HCT116 (cell line): ENCODE results near the gene UNC5C. TPM values are rescaled to one million over a fixed set of nuclear protein-coding genes. Genes with fewer than 3 reads are reported as not detected.

Experiments
- ATAC-seq: fragments of 200-7000 bp; cut with Tn5 transposase; 2 replicates; pipeline ENCODE4 v1.9.1; 2020; ENCODE audit warnings: mild to moderate bottlenecking, moderate library complexity
- BruUV-seq: library from RNA; stranded (reverse); fragments of 400-500 nt; replicated peaks from 2 replicates; lab custom pipeline; 2021; lab: Mats Ljungman, UMichigan
- CTCF ChIA-PET: fragments of 300-600 bp; sonication (Branson Sonifier 250); formaldehyde crosslinking; loops from one replicate; lab custom pipeline; 2021; ENCODE audit warnings: antibody characterized with exemption; lab: Charles Lee
- POLR2A ChIA-PET: fragments of 300-600, 350-600 bp; sonication (Branson Sonifier 250); formaldehyde crosslinking; loops from one replicate; lab custom pipeline; 2021; ENCODE audit warnings: antibody characterized with exemption; lab: Charles Lee
- RAD21 ChIA-PET, 2 experiments: fragments of 300-600 bp; sonication (Branson Sonifier 250); formaldehyde crosslinking; loops; one replicate each; lab custom pipeline; 2023; ENCODE audit warnings: low total read pairs in 2 of 2; ENCODE audit not compliant: uncharacterized antibody in 2 of 2, unreplicated experiment in 2 of 2, low non-redundant PET in 1 of 2; lab: Charles Lee
- DNase-seq: peaks from one replicate; pipeline ENCODE4 v3.0.0-alpha.2; 2010; ENCODE audit warnings: low read depth, low spot score
- H2AFZ ChIP-seq: fragments of 200-600 bp; shearing (Covaris generic), sonication (generic); 2 replicates; pipeline ENCODE4 v1.6.1; 2017; ENCODE audit warnings: low read depth, mixed run types, mixed read lengths, antibody characterized with exemption, low read length; ENCODE audit not compliant: poor library complexity, severe bottlenecking
- H3K27ac ChIP-seq: 2 replicates; pipeline ENCODE4 v1.5.1; 2012; ENCODE audit warnings: low read depth, low read length
- H3K27me3 ChIP-seq: fragments of 200-600 bp; sonication (generic); 2 replicates; pipeline ENCODE4 v1.6.1; 2016; ENCODE audit warnings: mixed run types, low read length, mixed read lengths; ENCODE audit not compliant: insufficient read depth
- H3K36me3 ChIP-seq, 2 experiments: fragments of 200-500 bp in 1 of 2; fragments of 200-600 bp in 1 of 2; sonication (Bioruptor generic) in 1 of 2; sonication (generic) in 1 of 2; 2 replicates each; pipeline versions ENCODE4 v1.5.1 to v1.6.1; 2014 to 2016; ENCODE audit warnings: low read length in 2 of 2, inconsistent platforms in 1 of 2, mixed read lengths in 1 of 2, mixed run types in 1 of 2; ENCODE audit not compliant: insufficient read depth in 2 of 2, control insufficient read depth in 1 of 2
- H3K4me1 ChIP-seq, 2 experiments: fragments of 200-600 bp in 1 of 2; sonication (generic) in 1 of 2; 2 replicates each; pipeline versions ENCODE4 v1.5.1 to v1.6.1; 2012 to 2017; ENCODE audit warnings: low read length in 2 of 2, inconsistent platforms in 1 of 2, mild to moderate bottlenecking in 1 of 2, mixed read lengths in 1 of 2, mixed run types in 1 of 2, moderate library complexity in 1 of 2; ENCODE audit not compliant: insufficient read depth in 2 of 2, control insufficient read depth in 1 of 2
- H3K4me2 ChIP-seq: fragments of 200-600 bp; sonication (generic); 2 replicates; pipeline ENCODE4 v1.6.1; 2017; ENCODE audit warnings: mixed run types, low read length, mixed read lengths
- H3K4me3 ChIP-seq, 2 experiments: fragments of 200-600 bp in 1 of 2; sonication (generic) in 1 of 2; replicated peaks in 1 of 2; 2 replicates each; pipeline ENCODE4 v1.5.1; 2011 to 2016; ENCODE audit warnings: low read length in 2 of 2, control low read depth in 1 of 2, low read depth in 1 of 2, mild to moderate bottlenecking in 1 of 2, mixed read lengths in 1 of 2, mixed run types in 1 of 2
- H3K79me2 ChIP-seq: fragments of 200-600 bp; sonication (generic); 2 replicates; pipeline ENCODE4 v1.6.1; 2017; ENCODE audit warnings: mild to moderate bottlenecking, mixed run types, low read length, moderate library complexity, mixed read lengths; ENCODE audit not compliant: insufficient read depth
- H3K9ac ChIP-seq: fragments of 200-600 bp; sonication (generic); 2 replicates; pipeline ENCODE4 v1.6.1; 2016; ENCODE audit warnings: low read length, mixed read lengths
- H3K9me2 ChIP-seq: fragments of 200-600 bp; sonication (generic), shearing (Covaris generic); 2 replicates; pipeline ENCODE4 v1.6.1; 2017; ENCODE audit warnings: mixed run types, mild to moderate bottlenecking, moderate library complexity; ENCODE audit not compliant: insufficient read depth
- H3K9me3 ChIP-seq, 2 experiments: fragments of 200-500 bp in 1 of 2; fragments of 200-600 bp in 1 of 2; sonication (Bioruptor generic) in 1 of 2; sonication (generic) in 1 of 2; 2 replicates each; pipeline ENCODE4 v1.6.1; 2014 to 2017; ENCODE audit warnings: low read length in 2 of 2, mixed read lengths in 2 of 2, inconsistent platforms in 1 of 2, low read depth in 1 of 2, mild to moderate bottlenecking in 1 of 2, mixed run types in 1 of 2, moderate library complexity in 1 of 2; ENCODE audit not compliant: control insufficient read depth in 1 of 2, insufficient read depth in 1 of 2
- H4K20me1 ChIP-seq: fragments of 200-600 bp; sonication (generic), shearing (Covaris generic); 2 replicates; pipeline ENCODE4 v1.6.1; 2017; ENCODE audit warnings: mixed run types, mild to moderate bottlenecking, moderate library complexity; ENCODE audit not compliant: insufficient read depth
- CEBPB ChIP-seq: IDR thresholded peaks from 2 replicates; pipeline ENCODE4 v1.6.1; 2012; ENCODE audit warnings: low read depth
- EGR1 ChIP-seq: IDR thresholded peaks from 2 replicates; pipeline ENCODE4 v1.6.1; 2012; ENCODE audit warnings: low read depth
- EZH2 ChIP-seq: fragments of 200-600 bp; sonication (generic); IDR thresholded peaks from 2 replicates; pipeline ENCODE4 v1.6.1; 2017; ENCODE audit warnings: antibody characterized with exemption, mixed run types
- JUND ChIP-seq: IDR thresholded peaks from 2 replicates; pipeline ENCODE4 v1.6.1; 2012
- RAD21 ChIP-seq: IDR thresholded peaks from 2 replicates; pipeline ENCODE4 v1.6.1; 2012; ENCODE audit warnings: low read depth, mild to moderate bottlenecking
- SIN3A ChIP-seq: IDR thresholded peaks from 2 replicates; pipeline ENCODE4 v1.6.1; 2012; ENCODE audit warnings: low read depth
- SP1 ChIP-seq: IDR thresholded peaks from 2 replicates; pipeline ENCODE4 v1.6.1; 2012; ENCODE audit warnings: low read depth
- SRF ChIP-seq: IDR thresholded peaks from 2 replicates; pipeline ENCODE4 v1.6.1; 2012; ENCODE audit warnings: low read depth
- TCF7L2 ChIP-seq: IDR thresholded peaks from 2 replicates; pipeline ENCODE4 v1.7.0; 2011; ENCODE audit warnings: borderline replicate concordance, inconsistent platforms; ENCODE audit not compliant: insufficient read depth, insufficient read length; ENCODE audit errors: extremely low read depth
- YY1 ChIP-seq: IDR thresholded peaks from 2 replicates; pipeline ENCODE4 v1.6.1; 2011; ENCODE audit warnings: low read length, low read depth, moderate library complexity, mild to moderate bottlenecking; ENCODE audit not compliant: insufficient replicate concordance; ENCODE audit errors: extremely low read depth
- ZNF274 ChIP-seq: fragments of 200-500 bp; sonication (Bioruptor generic); IDR thresholded peaks from 2 replicates; pipeline ENCODE4 v1.6.1; 2014; ENCODE audit warnings: mild to moderate bottlenecking, low read depth, low read length, inconsistent platforms
- intact Hi-C: fragments of 100-400 bp; cut with micrococcal nuclease; formaldehyde crosslinking; loops from 2 replicates; pipeline ENCODE4 v1.10.0; 2022
- total RNA-seq: library from RNA; stranded (reverse); gene quantifications from one replicate; pipeline ENCODE4 v1.2.1, GENCODE V29; 2021; ENCODE audit not compliant: unreplicated experiment
- TF ChIP-seq, protein P1 (sequence below): IDR thresholded peaks from 2 replicates; pipeline ENCODE4 v1.6.1; 2012; ENCODE audit warnings: low read depth
- TF ChIP-seq, protein P2 (sequence below): IDR thresholded peaks from 2 replicates; pipeline ENCODE4 v1.6.1; 2012
- TF ChIP-seq, protein P3 (sequence below): IDR thresholded peaks from 2 replicates; pipeline ENCODE4 v1.6.1; 2011; ENCODE audit warnings: mild to moderate bottlenecking, low read length, moderate library complexity; ENCODE audit not compliant: insufficient replicate concordance; ENCODE audit errors: extremely low read depth
- TF ChIP-seq, protein P4 (sequence below), 3 experiments: fragments of 200-600 bp in 1 of 3; sonication (generic) in 1 of 3; IDR thresholded peaks in 2 of 3; conservative IDR thresholded peaks in 1 of 3; 2 replicates each; pipeline ENCODE4 v1.5.1; 2012 to 2017; ENCODE audit warnings: low read depth in 2 of 3, low read length in 2 of 3, antibody characterized with exemption in 1 of 3, borderline replicate concordance in 1 of 3, control low read depth in 1 of 3, mild to moderate bottlenecking in 1 of 3, mixed read lengths in 1 of 3, mixed run types in 1 of 3, moderate library complexity in 1 of 3; ENCODE audit not compliant: insufficient read depth in 1 of 3

UNC5C gene
- total RNA-seq, 1 experiment from 2014 or later = not detected

DNA sequence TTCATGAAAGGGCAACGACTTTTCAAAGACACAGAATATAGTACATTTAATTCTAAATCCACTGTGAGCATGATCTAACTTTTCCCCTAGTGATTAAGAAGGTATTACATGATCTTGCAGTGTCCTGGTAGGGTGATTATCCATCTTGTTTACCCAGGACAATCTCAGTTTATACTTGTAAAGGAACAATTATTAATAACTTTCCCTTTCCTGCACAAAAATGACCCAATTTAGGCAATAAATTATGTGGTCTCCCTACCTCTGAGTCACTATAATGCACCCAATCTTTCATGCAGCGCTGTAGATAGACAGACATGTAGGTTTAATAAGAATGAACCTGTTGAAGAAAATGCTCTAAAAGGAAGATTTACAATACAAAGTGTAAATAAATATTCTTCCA, 22.7 kb downstream of the UNC5C start:
- H3K79me2 ChIP-seq = no peaks in the 10 kb centered on the region
- H2AFZ ChIP-seq = no peak overlapping the region
- H3K4me3 ChIP-seq = no peak overlapping the region
- no peaks in the 10 kb centered on the region for H3K9me3 ChIP-seq
- TF ChIP-seq SRF = no peak
- no peak for TF ChIP-seq CEBPB
- no peak for TF ChIP-seq EZH2
- TF ChIP-seq, protein P1, sequence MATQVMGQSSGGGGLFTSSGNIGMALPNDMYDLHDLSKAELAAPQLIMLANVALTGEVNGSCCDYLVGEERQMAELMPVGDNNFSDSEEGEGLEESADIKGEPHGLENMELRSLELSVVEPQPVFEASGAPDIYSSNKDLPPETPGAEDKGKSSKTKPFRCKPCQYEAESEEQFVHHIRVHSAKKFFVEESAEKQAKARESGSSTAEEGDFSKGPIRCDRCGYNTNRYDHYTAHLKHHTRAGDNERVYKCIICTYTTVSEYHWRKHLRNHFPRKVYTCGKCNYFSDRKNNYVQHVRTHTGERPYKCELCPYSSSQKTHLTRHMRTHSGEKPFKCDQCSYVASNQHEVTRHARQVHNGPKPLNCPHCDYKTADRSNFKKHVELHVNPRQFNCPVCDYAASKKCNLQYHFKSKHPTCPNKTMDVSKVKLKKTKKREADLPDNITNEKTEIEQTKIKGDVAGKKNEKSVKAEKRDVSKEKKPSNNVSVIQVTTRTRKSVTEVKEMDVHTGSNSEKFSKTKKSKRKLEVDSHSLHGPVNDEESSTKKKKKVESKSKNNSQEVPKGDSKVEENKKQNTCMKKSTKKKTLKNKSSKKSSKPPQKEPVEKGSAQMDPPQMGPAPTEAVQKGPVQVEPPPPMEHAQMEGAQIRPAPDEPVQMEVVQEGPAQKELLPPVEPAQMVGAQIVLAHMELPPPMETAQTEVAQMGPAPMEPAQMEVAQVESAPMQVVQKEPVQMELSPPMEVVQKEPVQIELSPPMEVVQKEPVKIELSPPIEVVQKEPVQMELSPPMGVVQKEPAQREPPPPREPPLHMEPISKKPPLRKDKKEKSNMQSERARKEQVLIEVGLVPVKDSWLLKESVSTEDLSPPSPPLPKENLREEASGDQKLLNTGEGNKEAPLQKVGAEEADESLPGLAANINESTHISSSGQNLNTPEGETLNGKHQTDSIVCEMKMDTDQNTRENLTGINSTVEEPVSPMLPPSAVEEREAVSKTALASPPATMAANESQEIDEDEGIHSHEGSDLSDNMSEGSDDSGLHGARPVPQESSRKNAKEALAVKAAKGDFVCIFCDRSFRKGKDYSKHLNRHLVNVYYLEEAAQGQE = no peak
- TF ChIP-seq TCF7L2 = no peak
- no peak for TF ChIP-seq SP1
- TF ChIP-seq RAD21 = no peak
- TF ChIP-seq, protein P2, sequence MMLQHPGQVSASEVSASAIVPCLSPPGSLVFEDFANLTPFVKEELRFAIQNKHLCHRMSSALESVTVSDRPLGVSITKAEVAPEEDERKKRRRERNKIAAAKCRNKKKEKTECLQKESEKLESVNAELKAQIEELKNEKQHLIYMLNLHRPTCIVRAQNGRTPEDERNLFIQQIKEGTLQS = no peak
- TF ChIP-seq JUND = no peak
- TF ChIP-seq, protein P3, sequence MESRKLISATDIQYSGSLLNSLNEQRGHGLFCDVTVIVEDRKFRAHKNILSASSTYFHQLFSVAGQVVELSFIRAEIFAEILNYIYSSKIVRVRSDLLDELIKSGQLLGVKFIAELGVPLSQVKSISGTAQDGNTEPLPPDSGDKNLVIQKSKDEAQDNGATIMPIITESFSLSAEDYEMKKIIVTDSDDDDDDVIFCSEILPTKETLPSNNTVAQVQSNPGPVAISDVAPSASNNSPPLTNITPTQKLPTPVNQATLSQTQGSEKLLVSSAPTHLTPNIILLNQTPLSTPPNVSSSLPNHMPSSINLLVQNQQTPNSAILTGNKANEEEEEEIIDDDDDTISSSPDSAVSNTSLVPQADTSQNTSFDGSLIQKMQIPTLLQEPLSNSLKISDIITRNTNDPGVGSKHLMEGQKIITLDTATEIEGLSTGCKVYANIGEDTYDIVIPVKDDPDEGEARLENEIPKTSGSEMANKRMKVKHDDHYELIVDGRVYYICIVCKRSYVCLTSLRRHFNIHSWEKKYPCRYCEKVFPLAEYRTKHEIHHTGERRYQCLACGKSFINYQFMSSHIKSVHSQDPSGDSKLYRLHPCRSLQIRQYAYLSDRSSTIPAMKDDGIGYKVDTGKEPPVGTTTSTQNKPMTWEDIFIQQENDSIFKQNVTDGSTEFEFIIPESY = no peak
- TF ChIP-seq EGR1 = no peak
- TF ChIP-seq SIN3A = no peak
- TF ChIP-seq ZNF274 = no peak
- TF ChIP-seq, protein P4, sequence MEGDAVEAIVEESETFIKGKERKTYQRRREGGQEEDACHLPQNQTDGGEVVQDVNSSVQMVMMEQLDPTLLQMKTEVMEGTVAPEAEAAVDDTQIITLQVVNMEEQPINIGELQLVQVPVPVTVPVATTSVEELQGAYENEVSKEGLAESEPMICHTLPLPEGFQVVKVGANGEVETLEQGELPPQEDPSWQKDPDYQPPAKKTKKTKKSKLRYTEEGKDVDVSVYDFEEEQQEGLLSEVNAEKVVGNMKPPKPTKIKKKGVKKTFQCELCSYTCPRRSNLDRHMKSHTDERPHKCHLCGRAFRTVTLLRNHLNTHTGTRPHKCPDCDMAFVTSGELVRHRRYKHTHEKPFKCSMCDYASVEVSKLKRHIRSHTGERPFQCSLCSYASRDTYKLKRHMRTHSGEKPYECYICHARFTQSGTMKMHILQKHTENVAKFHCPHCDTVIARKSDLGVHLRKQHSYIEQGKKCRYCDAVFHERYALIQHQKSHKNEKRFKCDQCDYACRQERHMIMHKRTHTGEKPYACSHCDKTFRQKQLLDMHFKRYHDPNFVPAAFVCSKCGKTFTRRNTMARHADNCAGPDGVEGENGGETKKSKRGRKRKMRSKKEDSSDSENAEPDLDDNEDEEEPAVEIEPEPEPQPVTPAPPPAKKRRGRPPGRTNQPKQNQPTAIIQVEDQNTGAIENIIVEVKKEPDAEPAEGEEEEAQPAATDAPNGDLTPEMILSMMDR (IDR thresholded peaks at IDR 0.05 in 2 of 3, conservative IDR thresholded peaks at IDR 0.05 in 1 of 3; ENCODE audit: borderline replicate concordance in 1 of 3, insufficient read depth in 1 of 3, low read depth in 2 of 3, low read length in 2 of 3) = no peak
- no peak for TF ChIP-seq YY1
- no peak for ATAC-seq
- intact Hi-C loops = no loop called here
- RAD21 ChIA-PET = no interaction called here
- H3K27ac ChIP-seq = no peak overlapping the region
- no peaks in the 10 kb centered on the region for H4K20me1 ChIP-seq
- no peak for DNase-seq
- POLR2A ChIA-PET = no interaction called here
- no peak overlapping the region for H3K4me2 ChIP-seq
- no peaks in the 10 kb centered on the region for H3K27me3 ChIP-seq
- H3K36me3 ChIP-seq = no peaks in the 10 kb centered on the region
- BruUV-seq = no TSS peak
- no peaks in the 10 kb centered on the region for H3K4me1 ChIP-seq
- CTCF ChIA-PET = interaction anchor here (1.4 kb wide), 1 partner anchor 16 kb away, joined by 3 read pairs; no protein-coding TSS in a partner anchor
- no peaks in the 10 kb centered on the region for H3K9me2 ChIP-seq
- H3K9ac ChIP-seq = no peak overlapping the region
